HCT116 (cell line): ENCODE measurements around the gene LPO.

Experiments
- POLR2A ChIP-seq: IDR thresholded peaks from 2 replicates; pipeline ENCODE4 v1.7.0; 2011; ENCODE audit warnings: borderline replicate concordance; ENCODE audit not compliant: insufficient read depth, insufficient read length; ENCODE audit errors: extremely low read depth
- SIN3A ChIP-seq: IDR thresholded peaks from 2 replicates; pipeline ENCODE4 v1.6.1; 2012; ENCODE audit warnings: low read depth
- TCF7L2 ChIP-seq: IDR thresholded peaks from 2 replicates; pipeline ENCODE4 v1.7.0; 2011; ENCODE audit warnings: borderline replicate concordance, inconsistent platforms; ENCODE audit not compliant: insufficient read depth, insufficient read length; ENCODE audit errors: extremely low read depth
- ZFX ChIP-seq: fragments of 450-650 bp; IDR thresholded peaks from 2 replicates; pipeline ENCODE4 v1.6.1; 2017
- TF ChIP-seq, protein P1 (sequence below), 3 experiments: fragments of 200-600 bp in 1 of 3; sonication (generic) in 1 of 3; IDR thresholded peaks in 2 of 3; conservative IDR thresholded peaks in 1 of 3; 2 replicates each; pipeline ENCODE4 v1.5.1; 2012 to 2017; ENCODE audit warnings: low read depth in 2 of 3, low read length in 2 of 3, antibody characterized with exemption in 1 of 3, borderline replicate concordance in 1 of 3, control low read depth in 1 of 3, mild to moderate bottlenecking in 1 of 3, mixed read lengths in 1 of 3, mixed run types in 1 of 3, moderate library complexity in 1 of 3; ENCODE audit not compliant: insufficient read depth in 1 of 3
- TF ChIP-seq, protein P2 (sequence below): IDR thresholded peaks from 2 replicates; pipeline ENCODE4 v1.6.1; 2012; ENCODE audit warnings: low read depth

DNA sequence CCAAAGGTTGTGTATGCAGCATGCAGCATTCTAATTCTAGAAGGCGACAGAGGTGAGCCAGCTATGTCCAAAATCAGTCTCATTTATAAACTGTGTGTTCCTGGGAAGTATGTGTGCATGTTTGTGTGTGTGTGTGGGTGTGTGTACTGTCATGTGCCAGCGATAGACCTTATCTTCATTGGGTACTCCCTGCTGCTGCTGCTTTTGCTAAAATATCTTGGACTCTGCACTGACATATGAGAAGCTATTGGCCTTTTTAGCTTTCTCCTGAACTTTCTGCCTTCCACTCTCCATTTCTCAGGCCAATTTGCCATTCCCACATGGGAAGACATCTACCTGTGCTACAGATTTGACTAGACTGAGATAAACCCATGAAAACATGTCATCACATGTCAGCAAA, 2.0 kb upstream of the LPO start:
- TF ChIP-seq, protein P1, sequence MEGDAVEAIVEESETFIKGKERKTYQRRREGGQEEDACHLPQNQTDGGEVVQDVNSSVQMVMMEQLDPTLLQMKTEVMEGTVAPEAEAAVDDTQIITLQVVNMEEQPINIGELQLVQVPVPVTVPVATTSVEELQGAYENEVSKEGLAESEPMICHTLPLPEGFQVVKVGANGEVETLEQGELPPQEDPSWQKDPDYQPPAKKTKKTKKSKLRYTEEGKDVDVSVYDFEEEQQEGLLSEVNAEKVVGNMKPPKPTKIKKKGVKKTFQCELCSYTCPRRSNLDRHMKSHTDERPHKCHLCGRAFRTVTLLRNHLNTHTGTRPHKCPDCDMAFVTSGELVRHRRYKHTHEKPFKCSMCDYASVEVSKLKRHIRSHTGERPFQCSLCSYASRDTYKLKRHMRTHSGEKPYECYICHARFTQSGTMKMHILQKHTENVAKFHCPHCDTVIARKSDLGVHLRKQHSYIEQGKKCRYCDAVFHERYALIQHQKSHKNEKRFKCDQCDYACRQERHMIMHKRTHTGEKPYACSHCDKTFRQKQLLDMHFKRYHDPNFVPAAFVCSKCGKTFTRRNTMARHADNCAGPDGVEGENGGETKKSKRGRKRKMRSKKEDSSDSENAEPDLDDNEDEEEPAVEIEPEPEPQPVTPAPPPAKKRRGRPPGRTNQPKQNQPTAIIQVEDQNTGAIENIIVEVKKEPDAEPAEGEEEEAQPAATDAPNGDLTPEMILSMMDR (IDR thresholded peaks at IDR 0.05 in 2 of 3, conservative IDR thresholded peaks at IDR 0.05 in 1 of 3; ENCODE audit: borderline replicate concordance in 1 of 3, insufficient read depth in 1 of 3, low read depth in 2 of 3, low read length in 2 of 3) = no peak
- TF ChIP-seq, protein P2, sequence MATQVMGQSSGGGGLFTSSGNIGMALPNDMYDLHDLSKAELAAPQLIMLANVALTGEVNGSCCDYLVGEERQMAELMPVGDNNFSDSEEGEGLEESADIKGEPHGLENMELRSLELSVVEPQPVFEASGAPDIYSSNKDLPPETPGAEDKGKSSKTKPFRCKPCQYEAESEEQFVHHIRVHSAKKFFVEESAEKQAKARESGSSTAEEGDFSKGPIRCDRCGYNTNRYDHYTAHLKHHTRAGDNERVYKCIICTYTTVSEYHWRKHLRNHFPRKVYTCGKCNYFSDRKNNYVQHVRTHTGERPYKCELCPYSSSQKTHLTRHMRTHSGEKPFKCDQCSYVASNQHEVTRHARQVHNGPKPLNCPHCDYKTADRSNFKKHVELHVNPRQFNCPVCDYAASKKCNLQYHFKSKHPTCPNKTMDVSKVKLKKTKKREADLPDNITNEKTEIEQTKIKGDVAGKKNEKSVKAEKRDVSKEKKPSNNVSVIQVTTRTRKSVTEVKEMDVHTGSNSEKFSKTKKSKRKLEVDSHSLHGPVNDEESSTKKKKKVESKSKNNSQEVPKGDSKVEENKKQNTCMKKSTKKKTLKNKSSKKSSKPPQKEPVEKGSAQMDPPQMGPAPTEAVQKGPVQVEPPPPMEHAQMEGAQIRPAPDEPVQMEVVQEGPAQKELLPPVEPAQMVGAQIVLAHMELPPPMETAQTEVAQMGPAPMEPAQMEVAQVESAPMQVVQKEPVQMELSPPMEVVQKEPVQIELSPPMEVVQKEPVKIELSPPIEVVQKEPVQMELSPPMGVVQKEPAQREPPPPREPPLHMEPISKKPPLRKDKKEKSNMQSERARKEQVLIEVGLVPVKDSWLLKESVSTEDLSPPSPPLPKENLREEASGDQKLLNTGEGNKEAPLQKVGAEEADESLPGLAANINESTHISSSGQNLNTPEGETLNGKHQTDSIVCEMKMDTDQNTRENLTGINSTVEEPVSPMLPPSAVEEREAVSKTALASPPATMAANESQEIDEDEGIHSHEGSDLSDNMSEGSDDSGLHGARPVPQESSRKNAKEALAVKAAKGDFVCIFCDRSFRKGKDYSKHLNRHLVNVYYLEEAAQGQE = no peak
- TF ChIP-seq POLR2A (no peak), ZFX (no peak), TCF7L2 (no peak), SIN3A (no peak)
